Activated T-helper 2 cell treated with anti-CD3 and anti-CD28 coated beads, Interferon-gamma antibody, Interleukin-2, Interleukin-4, amounts not matched to agents 10 μg/mL and 5 μg/mL and 100 μg/mL, durations not matched to agents 14 hours and 24 hours and 36 hours (primary cell): ENCODE results near the gene FFAR3. TPM values are rescaled to one million over a fixed set of nuclear protein-coding genes. Genes with fewer than 3 reads are reported as not detected.
A peak's percentile ranks its signal among the peaks of the same experiment; 100 is the strongest.
"Not testable (repeated sequence)": the region's sequence is repeated elsewhere in the genome, so short reads cannot be mapped to it uniquely, and the experiment has no call there.

Experiments
- DNase-seq: peaks from one replicate; pipeline ENCODE4 v3.0.0; 2021; ENCODE audit warnings: low spot score
- H3K27ac Mint-ChIP-seq: one replicate; pipeline ENCODE4 v1.8.0; 2021; ENCODE audit warnings: mixed read lengths
- H3K27me3 Mint-ChIP-seq: one replicate; pipeline ENCODE4 v1.8.0; 2021; ENCODE audit warnings: low read depth, mixed read lengths
- H3K36me3 Mint-ChIP-seq: one replicate; pipeline ENCODE4 v1.8.0; 2021; ENCODE audit warnings: low read depth, mixed read lengths
- H3K4me1 Mint-ChIP-seq: one replicate; pipeline ENCODE4 v1.8.0; 2021; ENCODE audit warnings: low read depth, mixed read lengths
- H3K4me3 Mint-ChIP-seq: one replicate; pipeline ENCODE4 v1.8.0; 2021; ENCODE audit warnings: low read depth, mild to moderate bottlenecking, moderate library complexity, mixed read lengths
- H3K9me3 Mint-ChIP-seq: one replicate; pipeline ENCODE4 v1.8.0; 2021; ENCODE audit warnings: mixed read lengths
- intact Hi-C: fragments of 100-400 bp; cut with micrococcal nuclease; formaldehyde crosslinking; loops from one replicate; pipeline ENCODE4 v1.15.1; 2023
- total RNA-seq: library from RNA; stranded (reverse); gene quantifications from 2 replicates; pipeline ENCODE4 v1.2.3, GENCODE V29; 2022

Gene FFAR3
- total RNA-seq, 1 donor from 2014 or later = 1.2 TPM

GRCh38 chr19:35348911-35349611 lies 9.2 kb upstream of the FFAR3 start:
- Mint-ChIP-seq H3K9me3 (no peaks in the 10 kb centered on the region), H3K27me3 (no peaks in the 10 kb centered on the region), H3K4me1 (peaks cover 36% of the 10 kb centered on the region), H3K4me3 (no peak overlapping the region), H3K36me3 (no peaks in the 10 kb centered on the region), H3K27ac (peak overlapping the region; percentile 57)
- no peak for DNase-seq
- intact Hi-C loops = loop anchor here (5.0 kb wide), 2 partner anchors 82 to 192 kb away; partner anchors contain the start of gene USF2

- Mint-ChIP-seq H3K9me3 (no peaks in the 10 kb centered on the region), H3K36me3 (no peaks in the 10 kb centered on the region), H3K4me3 (no peak overlapping the region), H3K27me3 (no peaks in the 10 kb centered on the region), H3K4me1 (peaks cover 36% of the 10 kb centered on the region), H3K27ac (peak overlapping the region; percentile 57)
- DNase-seq = no peak
- intact Hi-C loops = loop anchor here (5.0 kb wide), 2 partner anchors 83 to 193 kb away; partner anchors contain the start of gene USF2
These were observed 8.4 kb upstream of the FFAR3 start for GRCh38 chr19:35349614-35350521.

GRCh38 chr19:35350591-35350990 lies 7.7 kb upstream of the FFAR3 start:
- Mint-ChIP-seq H3K36me3 (no peaks in the 10 kb centered on the region), H3K27me3 (no peaks in the 10 kb centered on the region), H3K9me3 (no peaks in the 10 kb centered on the region), H3K27ac (no peak overlapping the region), H3K4me3 (no peak overlapping the region), H3K4me1 (peaks cover 34% of the 10 kb centered on the region)
- intact Hi-C loops = no loop called here
- DNase-seq = no peak

- no peak for DNase-seq
- intact Hi-C loops = loop anchor here (1.0 kb wide), 1 partner anchor 117 kb away; no protein-coding TSS in a partner anchor
- Mint-ChIP-seq H3K27ac (no peak overlapping the region), H3K9me3 (no peaks in the 10 kb centered on the region), H3K4me3 (no peak overlapping the region), H3K4me1 (peaks cover 24% of the 10 kb centered on the region), H3K36me3 (no peaks in the 10 kb centered on the region), H3K27me3 (no peaks in the 10 kb centered on the region)
These were observed 6.7 kb upstream of the FFAR3 start for GRCh38 chr19:35351411-35352176.

GRCh38 chr19:35352177-35352447 lies 6.1 kb upstream of the FFAR3 start:
- Mint-ChIP-seq H3K4me3 (no peak overlapping the region), H3K27me3 (no peaks in the 10 kb centered on the region), H3K9me3 (no peaks in the 10 kb centered on the region), H3K36me3 (no peaks in the 10 kb centered on the region), H3K27ac (no peak overlapping the region), H3K4me1 (peaks cover 19% of the 10 kb centered on the region)
- intact Hi-C loops = loop anchor here (1.0 kb wide), 1 partner anchor 116 kb away; no protein-coding TSS in a partner anchor
- DNase-seq = no peak

GRCh38 chr19:35352448-35353304 lies 5.6 kb upstream of the FFAR3 start:
- DNase-seq = peak; percentile 51
- intact Hi-C loops = loop anchor here (1.0 kb wide), 2 partner anchors 116 to 143 kb away; no protein-coding TSS in a partner anchor
- Mint-ChIP-seq H3K27me3 (no peaks in the 10 kb centered on the region), H3K9me3 (no peaks in the 10 kb centered on the region), H3K27ac (peak overlapping the region; percentile 33), H3K4me3 (no peak overlapping the region), H3K36me3 (no peaks in the 10 kb centered on the region), H3K4me1 (peaks cover 15% of the 10 kb centered on the region)

GRCh38 chr19:35353635-35354034 lies 4.6 kb upstream of the FFAR3 start:
- intact Hi-C loops = loop anchor here (1.0 kb wide), 1 partner anchor 142 kb away; no protein-coding TSS in a partner anchor
- no peaks in the 10 kb centered on the region for H3K27me3 Mint-ChIP-seq
- no peak for DNase-seq
- H3K36me3 Mint-ChIP-seq = no peaks in the 10 kb centered on the region
- H3K4me3 Mint-ChIP-seq = no peak overlapping the region
- no peak overlapping the region for H3K27ac Mint-ChIP-seq
- H3K9me3 Mint-ChIP-seq = no peaks in the 10 kb centered on the region
- peaks cover 16% of the 10 kb centered on the region for H3K4me1 Mint-ChIP-seq

GRCh38 chr19:35354898-35355297 lies 3.4 kb upstream of the FFAR3 start:
- no peak for DNase-seq
- intact Hi-C loops = no loop called here

GRCh38 chr19:35355791-35356460 lies 2.3 kb upstream of the FFAR3 start:
- Mint-ChIP-seq H3K4me1 (peaks cover 14% of the 10 kb centered on the region), H3K27me3 (no peaks in the 10 kb centered on the region), H3K36me3 (no peaks in the 10 kb centered on the region), H3K27ac (no peak overlapping the region), H3K9me3 (no peaks in the 10 kb centered on the region), H3K4me3 (no peak overlapping the region)
- intact Hi-C loops = no loop called here
- DNase-seq = no peak

More at GRCh38 chr19:35354898-35355297, 3.4 kb upstream of the FFAR3 start:
- no peak overlapping the region for H3K4me3 Mint-ChIP-seq
- no peaks in the 10 kb centered on the region for H3K36me3 Mint-ChIP-seq
- H3K27ac Mint-ChIP-seq = no peak overlapping the region
- H3K9me3 Mint-ChIP-seq = no peaks in the 10 kb centered on the region
- peaks cover 14% of the 10 kb centered on the region for H3K4me1 Mint-ChIP-seq
- H3K27me3 Mint-ChIP-seq = no peaks in the 10 kb centered on the region

- H3K36me3 Mint-ChIP-seq, H3K27ac Mint-ChIP-seq, H3K9me3 Mint-ChIP-seq, H3K4me1 Mint-ChIP-seq, DNase-seq, H3K27me3 Mint-ChIP-seq, intact Hi-C loops, H3K4me3 Mint-ChIP-seq: not testable (repeated sequence)
These were observed 574 bp downstream of the FFAR3 start for GRCh38 chr19:35358834-35359233.

GRCh38 chr19:35359395-35359794 lies 1.1 kb downstream of the FFAR3 start:
- H3K27ac Mint-ChIP-seq, H3K9me3 Mint-ChIP-seq, H3K36me3 Mint-ChIP-seq, intact Hi-C loops, H3K4me3 Mint-ChIP-seq, DNase-seq, H3K27me3 Mint-ChIP-seq, H3K4me1 Mint-ChIP-seq: not testable (repeated sequence)
